KG1 (cell line): ENCODE data around the gene LCE1D.

Experiments
- DNase-seq: peaks from one replicate; lab custom pipeline; 2025; lab: John Stamatoyannopoulos, UW

Gene LCE1D

DNA sequence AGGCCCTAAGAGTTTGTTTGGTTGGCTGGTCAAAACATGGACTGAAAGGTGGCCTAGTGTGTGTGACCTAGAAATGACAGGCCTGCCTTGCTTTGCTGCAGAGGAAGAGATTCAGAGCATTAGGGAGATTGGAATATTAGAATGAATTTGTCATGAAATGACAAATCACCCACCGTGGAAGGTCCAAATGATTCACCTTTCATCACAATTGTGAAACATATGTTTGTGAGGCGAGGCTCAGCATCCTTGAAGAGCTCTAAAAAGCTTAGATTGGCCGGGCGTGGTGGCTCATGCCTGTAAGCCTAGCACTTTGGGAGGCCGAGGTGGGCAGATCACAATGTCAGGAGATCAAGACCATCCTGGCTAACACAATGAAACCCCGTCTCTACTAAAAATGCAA, 20.8 kb downstream of the LCE1D start:
- DNase-seq, result no peak

DNA sequence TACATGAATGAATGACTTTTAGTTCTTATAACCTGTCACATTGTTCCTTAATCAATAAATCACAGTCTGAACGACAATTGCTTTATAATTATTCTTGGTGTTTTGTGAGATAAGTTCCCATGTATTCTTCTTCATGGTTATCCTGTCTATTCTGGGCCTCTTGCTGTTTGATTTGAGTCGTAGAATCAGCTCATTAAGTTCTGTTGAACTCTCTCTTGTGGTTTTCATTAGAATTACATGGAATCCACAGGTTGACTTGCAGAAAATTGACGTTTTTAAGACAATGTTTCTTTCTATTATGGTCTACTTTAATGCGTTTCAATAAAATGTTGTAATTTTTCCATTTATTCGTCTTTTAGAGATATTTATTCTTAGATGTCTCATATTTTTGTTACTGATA, 26.8 kb downstream of the LCE1D start:
- no peak for DNase-seq

DNA sequence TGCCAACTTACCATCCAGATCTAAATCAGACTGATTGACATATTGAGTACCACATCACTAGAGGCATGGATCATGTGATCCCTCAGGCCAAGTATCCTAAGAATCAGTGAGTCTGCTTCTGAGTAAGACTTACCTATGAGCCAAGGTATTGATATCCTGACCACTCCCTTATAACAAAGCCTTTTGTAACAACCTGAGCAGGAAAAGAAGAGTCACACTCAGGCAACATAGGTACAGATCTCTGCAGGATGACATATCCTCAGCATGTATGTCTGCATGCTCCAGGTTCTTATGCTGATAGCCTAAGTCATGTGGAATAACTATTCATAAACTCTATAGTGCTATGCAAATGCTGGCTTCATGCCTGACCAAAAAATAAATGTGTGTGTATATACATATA, 28.4 kb downstream of the LCE1D start:
- no peak for DNase-seq

- no peak for DNase-seq
Measured at GRCh38 chr1:152827173-152827572, 30.7 kb downstream of the LCE1D start, which contains the start of gene LCE1A. LCE1A (plus strand) TSS chr1:152827473; CDS start chr1:152827473, 0 bp downstream.

DNA sequence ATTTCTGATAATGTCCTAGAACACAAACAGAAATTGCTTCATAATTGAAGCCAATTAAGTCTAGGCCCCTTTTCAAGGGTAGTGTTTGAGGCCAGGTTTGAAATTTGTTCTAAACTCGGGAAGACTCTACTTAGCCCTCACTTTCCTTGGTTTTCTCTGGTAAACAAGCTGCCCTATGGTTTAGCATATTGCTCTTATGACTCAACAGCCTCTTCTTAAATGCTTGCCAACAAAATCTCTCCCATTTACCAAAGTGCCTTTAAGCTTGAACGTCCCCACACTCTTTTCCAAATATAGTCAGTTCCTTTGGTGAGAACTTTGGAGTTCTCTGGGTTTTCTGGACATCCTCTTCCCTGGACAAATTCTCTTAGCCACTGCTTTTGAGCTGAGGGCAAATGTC, 40.3 kb downstream of the LCE1D start:
- no peak for DNase-seq

GRCh38 chr1:152842556-152842955, 46.0 kb downstream of the LCE1D start, which contains the start of gene LCE6A:
LCE6A (plus strand) TSS chr1:152842856; CDS start chr1:152843521, 665 bp downstream.
- no peak for DNase-seq
